ENCODE data around the gene ECM2.

The ECM2 gene

GRCh38 chr9:92527832-92528521, 7.8 kb downstream of the ECM2 start:
- DNase-seq (ENCODE audit: low read depth), result no peak

- no peak for DNase-seq (ENCODE audit: low read depth)
Measured at GRCh38 chr9:92527291-92527828, 8.4 kb downstream of the ECM2 start.

GRCh38 chr9:92525306-92525705, 10.5 kb downstream of the ECM2 start:
- DNase-seq (ENCODE audit: low read depth), result no peak

- no peak for DNase-seq (ENCODE audit: low read depth)
Measured at GRCh38 chr9:92524881-92525280, 10.9 kb downstream of the ECM2 start.

- no peak for DNase-seq (ENCODE audit: low read depth)
Measured at GRCh38 chr9:92522983-92523970, 12.5 kb downstream of the ECM2 start.

GRCh38 chr9:92520837-92521236, 15.0 kb downstream of the ECM2 start:
- DNase-seq (ENCODE audit: low read depth), result no peak

GRCh38 chr9:92518199-92518598, 17.6 kb downstream of the ECM2 start:
- no peak for DNase-seq (ENCODE audit: low read depth)

GRCh38 chr9:92517046-92517445, 18.7 kb downstream of the ECM2 start:
- no peak for DNase-seq (ENCODE audit: low read depth)

GRCh38 chr9:92516521-92516920, 19.3 kb downstream of the ECM2 start:
- no peak for DNase-seq (ENCODE audit: low read depth)

GRCh38 chr9:92514635-92515034, 21.2 kb downstream of the ECM2 start:
- DNase-seq (ENCODE audit: low read depth), result no peak

GRCh38 chr9:92513349-92513748, 22.4 kb downstream of the ECM2 start:
- no peak for DNase-seq (ENCODE audit: low read depth)

GRCh38 chr9:92512622-92513021, 23.2 kb downstream of the ECM2 start:
- no peak for DNase-seq (ENCODE audit: low read depth)

- no peak for DNase-seq (ENCODE audit: low read depth)
Measured at GRCh38 chr9:92510747-92511146, 25.0 kb downstream of the ECM2 start.

- DNase-seq (ENCODE audit: low read depth), result no peak
Measured at GRCh38 chr9:92509050-92509449, 26.7 kb downstream of the ECM2 start.

GRCh38 chr9:92508018-92508820, 27.6 kb downstream of the ECM2 start:
- DNase-seq (ENCODE audit: low read depth), result no peak

- DNase-seq (ENCODE audit: low read depth), result no peak
Measured at GRCh38 chr9:92507496-92507895, 28.3 kb downstream of the ECM2 start.

- DNase-seq (ENCODE audit: low read depth), result no peak
Measured at GRCh38 chr9:92507005-92507404, 28.8 kb downstream of the ECM2 start.

GRCh38 chr9:92506184-92506857, 29.5 kb downstream of the ECM2 start:
- no peak for DNase-seq (ENCODE audit: low read depth)

GRCh38 chr9:92504881-92505280, 30.9 kb downstream of the ECM2 start:
- DNase-seq (ENCODE audit: low read depth), result no peak

GRCh38 chr9:92503156-92503555, 32.6 kb downstream of the ECM2 start:
- DNase-seq (ENCODE audit: low read depth), result no peak

GRCh38 chr9:92501671-92502393, 34.0 kb downstream of the ECM2 start:
- DNase-seq (ENCODE audit: low read depth), result no peak
